ENCODE measurements around the gene ZFYVE28.

The ZFYVE28 gene

DNA sequence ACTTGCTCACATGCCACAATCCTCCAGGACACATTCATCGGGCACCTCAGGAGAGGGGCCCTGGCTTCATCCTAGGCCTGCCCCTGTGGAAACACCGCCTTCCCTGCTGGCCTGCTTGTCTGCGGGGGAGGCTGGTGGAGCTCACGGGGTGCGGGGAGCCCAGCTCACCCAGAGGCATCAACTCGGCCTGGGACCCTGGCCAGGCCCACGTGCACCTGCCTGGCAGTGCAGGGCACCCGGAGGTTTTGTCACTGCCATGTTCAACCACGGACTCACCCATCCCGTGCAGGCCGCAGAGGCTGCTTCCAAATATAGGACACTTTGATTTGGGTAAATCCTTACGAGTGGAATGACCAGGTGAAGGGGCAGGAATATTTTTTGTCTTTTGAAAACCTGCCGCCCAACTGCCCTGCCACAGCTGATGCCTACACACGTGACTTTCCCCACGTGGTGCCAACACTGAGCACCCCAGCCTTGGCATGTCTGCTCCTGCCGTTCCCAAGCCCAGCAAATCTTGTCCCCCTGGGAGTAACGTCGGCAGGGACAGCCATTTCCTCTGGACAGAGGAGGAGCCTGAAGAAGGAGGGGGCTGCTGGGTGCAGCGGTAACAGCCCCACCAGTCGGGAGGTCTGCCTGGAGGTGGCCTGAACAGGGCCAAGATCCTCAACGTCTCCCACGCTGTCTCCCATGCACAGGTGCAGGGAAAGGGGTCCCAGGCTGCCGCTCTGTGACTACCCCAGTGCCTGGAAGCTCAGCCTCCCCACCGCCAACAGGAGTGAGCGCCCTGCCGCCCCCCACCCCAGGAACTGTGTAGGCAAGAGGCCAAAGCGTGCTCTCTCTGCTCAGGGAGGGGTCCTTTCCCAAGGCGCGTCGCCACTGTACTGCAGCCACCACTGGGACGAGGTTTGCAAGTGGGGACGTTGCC lies 165.0 kb downstream of the ZFYVE28 start:
- H3K27ac ChIP-seq, result no peak overlapping the region
- no peak overlapping the region for H3K4me3 ChIP-seq
- TF ChIP-seq, protein P1, sequence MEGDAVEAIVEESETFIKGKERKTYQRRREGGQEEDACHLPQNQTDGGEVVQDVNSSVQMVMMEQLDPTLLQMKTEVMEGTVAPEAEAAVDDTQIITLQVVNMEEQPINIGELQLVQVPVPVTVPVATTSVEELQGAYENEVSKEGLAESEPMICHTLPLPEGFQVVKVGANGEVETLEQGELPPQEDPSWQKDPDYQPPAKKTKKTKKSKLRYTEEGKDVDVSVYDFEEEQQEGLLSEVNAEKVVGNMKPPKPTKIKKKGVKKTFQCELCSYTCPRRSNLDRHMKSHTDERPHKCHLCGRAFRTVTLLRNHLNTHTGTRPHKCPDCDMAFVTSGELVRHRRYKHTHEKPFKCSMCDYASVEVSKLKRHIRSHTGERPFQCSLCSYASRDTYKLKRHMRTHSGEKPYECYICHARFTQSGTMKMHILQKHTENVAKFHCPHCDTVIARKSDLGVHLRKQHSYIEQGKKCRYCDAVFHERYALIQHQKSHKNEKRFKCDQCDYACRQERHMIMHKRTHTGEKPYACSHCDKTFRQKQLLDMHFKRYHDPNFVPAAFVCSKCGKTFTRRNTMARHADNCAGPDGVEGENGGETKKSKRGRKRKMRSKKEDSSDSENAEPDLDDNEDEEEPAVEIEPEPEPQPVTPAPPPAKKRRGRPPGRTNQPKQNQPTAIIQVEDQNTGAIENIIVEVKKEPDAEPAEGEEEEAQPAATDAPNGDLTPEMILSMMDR (IDR thresholded peaks at IDR 0.05), result no peak
- peak; percentile 72 for DNase-seq (ENCODE audit: low spot score)

DNA sequence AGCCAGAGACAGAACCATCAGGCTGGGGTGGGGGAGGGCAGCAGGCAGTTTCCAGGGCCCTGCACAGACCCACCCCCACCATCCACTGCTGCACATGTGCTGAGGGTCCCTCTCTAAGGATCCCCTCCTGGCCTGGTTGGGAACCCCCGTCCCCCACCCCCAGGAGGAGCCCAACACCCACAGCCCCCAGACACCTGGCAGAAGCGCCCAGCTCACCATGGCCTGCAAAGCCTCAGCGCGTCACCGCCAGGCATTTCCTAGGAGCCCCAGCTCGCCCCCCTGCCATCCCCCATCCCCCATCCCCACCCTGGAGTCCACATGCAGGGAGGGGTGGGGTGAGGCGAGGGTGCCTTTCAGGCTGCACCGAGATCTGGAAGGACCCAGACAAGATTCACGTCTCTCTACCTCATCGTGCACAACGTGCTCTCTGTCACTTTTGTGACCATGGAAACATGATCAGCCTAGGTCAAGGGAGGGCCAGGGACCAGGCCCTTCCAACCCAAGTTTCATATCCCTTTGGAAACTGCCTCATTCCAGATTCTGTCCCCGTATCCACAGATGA lies 165.8 kb downstream of the ZFYVE28 start:
- H3K27ac ChIP-seq, result no peak overlapping the region
- no peak overlapping the region for H3K4me3 ChIP-seq
- no peak for DNase-seq (ENCODE audit: low spot score)
- TF ChIP-seq, protein P1 (IDR thresholded peaks at IDR 0.05), result no peak

DNA sequence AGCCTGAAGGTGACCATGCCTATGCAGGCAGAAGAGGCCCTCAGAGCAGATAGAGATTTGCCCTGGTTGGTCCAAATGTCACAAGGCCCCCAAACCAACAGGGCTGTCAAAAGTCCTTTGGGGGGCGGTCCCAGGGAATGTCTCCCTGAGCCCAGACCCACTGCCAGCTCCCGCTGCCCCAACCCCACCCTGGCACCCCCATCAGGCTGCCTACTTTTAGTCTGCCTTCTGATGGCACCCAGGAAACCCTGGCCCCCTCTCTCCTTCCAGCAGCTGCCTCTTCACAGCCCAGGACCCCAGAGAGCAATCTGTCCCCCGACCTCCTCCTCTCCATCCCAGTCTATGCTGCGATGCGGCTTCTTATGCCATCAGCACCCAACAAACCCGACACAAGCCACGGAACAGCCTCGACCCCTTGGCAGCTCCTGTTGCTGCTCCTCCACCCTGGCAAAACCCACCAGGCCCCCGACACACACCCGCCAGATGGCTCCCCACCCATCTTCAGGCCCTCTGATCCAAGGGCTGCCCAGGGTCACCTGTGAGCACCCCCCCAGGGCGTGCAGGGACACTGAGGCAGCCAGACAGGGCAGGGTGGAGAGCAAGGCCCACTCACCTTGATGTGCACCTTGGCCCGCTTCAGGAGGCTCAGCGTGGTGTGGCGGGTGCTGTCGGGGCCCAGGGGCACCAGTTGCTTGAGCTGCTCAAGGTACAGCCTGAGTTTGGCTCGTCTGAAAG lies 166.5 kb downstream of the ZFYVE28 start:
- Histone ChIP-seq H3K4me3 (no peak overlapping the region), H3K27ac (no peak overlapping the region)
- TF ChIP-seq, protein P1 (IDR thresholded peaks at IDR 0.05), result no peak
- DNase-seq (ENCODE audit: low spot score), result peak; percentile 70

DNA sequence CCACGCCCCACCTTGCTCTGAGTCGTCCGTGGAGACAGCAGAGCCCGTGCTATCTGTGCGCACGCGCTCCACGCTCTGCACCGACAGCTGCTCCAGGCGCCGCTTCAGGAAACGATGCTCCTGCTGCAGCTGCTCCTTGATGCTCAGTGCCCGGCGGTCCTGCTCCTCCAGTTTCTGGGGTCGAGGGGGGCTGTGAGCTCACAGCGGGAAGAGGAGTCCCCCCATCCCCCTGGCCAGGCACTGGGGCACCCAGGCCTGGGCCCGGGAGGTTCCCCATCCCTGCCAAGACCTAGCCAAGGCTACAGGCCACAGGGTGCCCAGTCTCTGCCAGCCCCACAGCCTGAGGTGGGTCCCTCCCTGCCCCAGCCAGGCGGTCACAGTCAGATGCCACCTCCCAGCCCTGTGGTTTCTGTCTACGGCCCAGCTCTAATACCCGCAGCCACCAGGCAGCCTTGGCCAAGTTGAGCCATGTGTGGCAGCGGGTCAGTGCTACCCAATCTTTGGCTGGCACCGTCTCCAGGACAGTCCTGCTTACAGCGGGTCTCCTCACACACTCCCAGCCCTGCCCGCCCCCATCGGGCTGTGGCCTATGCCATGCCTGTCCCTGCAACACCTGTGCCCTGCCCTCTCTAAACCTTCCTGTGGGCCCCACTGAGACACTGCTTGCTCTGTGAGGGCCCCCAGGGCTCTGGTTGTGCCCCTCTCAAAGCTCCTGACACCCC lies 167.2 kb downstream of the ZFYVE28 start:
- DNase-seq (ENCODE audit: low spot score), result no peak
- H3K27ac ChIP-seq, result no peak overlapping the region

DNA sequence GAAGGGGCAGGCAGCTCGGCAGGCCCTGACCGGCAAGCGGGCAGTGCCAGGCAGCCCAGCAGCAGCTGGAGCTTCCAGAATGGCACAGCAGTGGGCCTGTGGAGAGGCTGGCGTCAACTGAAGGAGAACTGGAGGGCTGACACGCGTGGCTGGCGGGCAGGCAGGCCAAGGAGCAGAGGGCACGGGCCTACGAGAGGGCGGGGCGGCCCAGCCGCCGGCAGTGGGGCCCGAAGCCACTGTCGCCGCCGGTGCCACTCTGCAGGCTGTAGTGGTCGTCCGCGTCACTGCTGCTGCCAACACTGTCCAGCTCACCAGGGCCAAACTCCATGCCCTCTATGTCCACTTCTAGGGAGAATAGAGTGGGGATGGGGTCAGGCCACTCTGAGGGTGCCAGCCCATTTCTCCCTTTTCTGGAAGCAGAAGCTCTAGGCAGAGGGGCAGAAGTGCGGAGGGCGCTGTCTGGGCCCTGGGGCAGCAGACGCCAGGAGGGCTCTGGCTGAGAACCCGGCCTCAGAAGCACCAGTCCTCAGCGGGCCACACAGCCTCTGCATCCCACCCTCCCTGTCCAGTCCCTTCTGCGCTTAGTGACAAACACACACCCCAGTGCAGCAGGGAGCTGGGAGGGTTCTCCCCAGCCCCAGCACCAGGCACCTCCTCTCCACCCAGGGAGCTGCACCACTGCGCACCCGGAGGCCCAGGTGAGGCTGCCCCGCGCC lies 167.9 kb downstream of the ZFYVE28 start:
- H3K27ac ChIP-seq, result no peak overlapping the region
- TF ChIP-seq, protein P1 (IDR thresholded peaks at IDR 0.05), result no peak
- no peak for DNase-seq (ENCODE audit: low spot score)
- no peak overlapping the region for H3K4me3 ChIP-seq

More for the DNA sequence above, 167.2 kb downstream of the ZFYVE28 start:
- TF ChIP-seq, protein P1 (IDR thresholded peaks at IDR 0.05), result no peak
- no peak overlapping the region for H3K4me3 ChIP-seq

Measured in coronary artery (tissue), 2 donors.